ENCODE measurements around the gene CFAP45.

Gene CFAP45

DNA sequence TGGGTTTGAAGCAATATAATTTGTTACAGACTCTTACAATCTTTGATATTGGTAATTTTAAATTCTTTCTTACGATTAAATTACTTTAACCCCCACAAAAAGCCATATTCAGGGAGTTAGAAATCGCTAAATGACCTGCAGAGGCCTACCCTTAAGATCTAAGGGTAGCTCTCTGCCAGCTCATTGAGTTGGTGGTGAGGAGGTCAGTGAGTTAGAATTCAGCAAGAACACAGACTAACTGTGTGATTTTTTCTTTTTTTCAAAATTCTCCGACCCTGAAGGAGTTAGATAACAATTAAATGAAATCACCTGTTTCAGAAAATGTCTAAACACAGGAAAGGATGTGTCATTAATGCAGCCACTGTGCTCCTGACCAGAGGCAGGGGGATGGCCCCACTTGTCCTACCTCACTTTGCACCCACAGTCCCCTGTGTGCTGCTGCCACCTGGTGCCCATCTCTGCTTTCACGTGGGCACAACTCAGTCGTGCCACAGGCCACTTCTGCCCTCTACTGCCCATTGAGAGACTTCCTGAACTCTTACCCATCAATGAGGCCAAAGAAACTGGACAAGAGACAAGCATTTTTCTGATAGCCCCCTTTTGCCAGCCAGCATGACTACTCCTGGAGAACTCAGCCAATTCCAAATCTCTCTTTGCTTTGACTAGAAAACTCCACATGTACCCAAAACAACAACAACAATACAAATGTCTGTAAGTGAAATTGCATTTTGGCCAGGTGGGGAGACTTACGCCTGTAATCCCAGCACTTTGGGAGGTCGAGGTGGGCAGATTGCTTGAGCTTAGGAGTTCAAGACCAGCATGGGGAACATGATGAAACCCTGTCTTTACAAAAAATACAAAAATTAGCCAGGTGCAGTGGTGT is 8.4 kb downstream of the CFAP45 start:
- no peak overlapping the region for H3K4me3 ChIP-seq (ENCODE audit: low read length)
- TF ChIP-seq, protein P1, sequence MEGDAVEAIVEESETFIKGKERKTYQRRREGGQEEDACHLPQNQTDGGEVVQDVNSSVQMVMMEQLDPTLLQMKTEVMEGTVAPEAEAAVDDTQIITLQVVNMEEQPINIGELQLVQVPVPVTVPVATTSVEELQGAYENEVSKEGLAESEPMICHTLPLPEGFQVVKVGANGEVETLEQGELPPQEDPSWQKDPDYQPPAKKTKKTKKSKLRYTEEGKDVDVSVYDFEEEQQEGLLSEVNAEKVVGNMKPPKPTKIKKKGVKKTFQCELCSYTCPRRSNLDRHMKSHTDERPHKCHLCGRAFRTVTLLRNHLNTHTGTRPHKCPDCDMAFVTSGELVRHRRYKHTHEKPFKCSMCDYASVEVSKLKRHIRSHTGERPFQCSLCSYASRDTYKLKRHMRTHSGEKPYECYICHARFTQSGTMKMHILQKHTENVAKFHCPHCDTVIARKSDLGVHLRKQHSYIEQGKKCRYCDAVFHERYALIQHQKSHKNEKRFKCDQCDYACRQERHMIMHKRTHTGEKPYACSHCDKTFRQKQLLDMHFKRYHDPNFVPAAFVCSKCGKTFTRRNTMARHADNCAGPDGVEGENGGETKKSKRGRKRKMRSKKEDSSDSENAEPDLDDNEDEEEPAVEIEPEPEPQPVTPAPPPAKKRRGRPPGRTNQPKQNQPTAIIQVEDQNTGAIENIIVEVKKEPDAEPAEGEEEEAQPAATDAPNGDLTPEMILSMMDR (conservative IDR thresholded peaks at IDR 0.05; ENCODE audit: low read length): peak; percentile 100
- DNase-seq (ENCODE audit: low read depth): peak; percentile 87

DNA sequence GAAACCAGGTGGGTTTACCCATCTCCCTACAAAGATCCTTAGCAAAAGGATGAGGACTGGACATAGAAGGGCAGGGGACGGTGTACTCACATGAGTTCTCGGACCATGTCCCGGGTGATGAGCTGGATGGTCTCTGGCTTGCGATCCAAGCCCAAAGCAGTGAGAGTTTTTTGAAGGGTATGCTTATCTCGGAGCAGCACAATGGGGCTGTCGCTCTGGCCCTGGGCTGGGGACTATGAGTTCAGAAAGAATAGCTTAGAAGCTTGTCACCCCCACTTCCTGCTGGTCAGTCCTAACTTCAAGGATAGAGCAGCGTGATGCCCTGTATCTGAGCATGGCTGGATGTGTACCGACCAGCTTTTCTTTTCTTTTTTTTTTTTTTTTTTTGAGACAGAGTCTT is 9.6 kb downstream of the CFAP45 start:
- no peak for DNase-seq (ENCODE audit: low read depth)
- TF ChIP-seq, protein P1 (conservative IDR thresholded peaks at IDR 0.05; ENCODE audit: low read length): no peak
- no peak overlapping the region for H3K4me3 ChIP-seq (ENCODE audit: low read length)

DNA sequence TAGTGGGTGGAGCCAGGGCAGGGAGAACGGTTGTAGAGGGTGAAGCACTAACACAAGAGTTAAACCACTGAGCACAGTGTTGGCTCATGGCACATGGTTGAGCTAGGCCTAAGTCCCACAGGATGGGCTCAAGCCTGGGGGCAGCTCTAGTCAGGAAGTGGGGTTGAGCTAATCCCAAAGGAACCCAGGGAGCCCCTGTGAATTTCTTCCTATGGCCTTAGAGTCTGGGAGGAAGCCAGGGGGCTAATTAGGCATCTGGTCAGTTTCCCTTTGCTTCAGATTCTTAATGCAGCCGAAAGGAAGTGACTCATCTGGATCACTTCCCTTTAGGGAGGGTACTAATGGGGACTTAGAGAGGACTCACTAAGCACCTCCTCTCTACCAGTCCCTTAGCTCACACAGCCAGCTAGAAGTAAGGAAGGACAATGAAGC is 10.1 kb downstream of the CFAP45 start:
- no peak overlapping the region for H3K4me3 ChIP-seq (ENCODE audit: low read length)
- peak; percentile 94 for DNase-seq (ENCODE audit: low read depth)
- TF ChIP-seq, protein P1 (conservative IDR thresholded peaks at IDR 0.05; ENCODE audit: low read length): no peak

DNA sequence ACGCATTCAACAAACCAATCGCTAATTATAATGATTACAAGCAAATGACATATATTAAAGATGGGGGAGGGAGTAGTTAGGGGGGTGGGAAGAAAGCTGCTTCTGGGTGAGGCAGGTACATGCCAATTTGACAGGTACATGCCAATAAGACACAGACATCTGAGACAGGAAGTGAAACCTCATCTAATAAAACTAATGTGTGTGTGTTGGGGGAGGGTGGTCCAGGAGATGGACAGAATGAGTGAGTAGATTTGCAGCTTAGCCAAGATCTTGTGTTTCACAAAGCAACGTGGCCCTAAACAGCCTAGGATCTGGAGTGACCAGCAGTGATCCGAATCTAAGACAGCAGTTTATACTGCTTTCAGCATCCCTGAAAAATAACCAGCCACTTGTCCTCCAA is 10.8 kb downstream of the CFAP45 start:
- H3K4me3 ChIP-seq (ENCODE audit: low read length): no peak overlapping the region
- TF ChIP-seq, protein P1 (conservative IDR thresholded peaks at IDR 0.05; ENCODE audit: low read length): no peak
- no peak for DNase-seq (ENCODE audit: low read depth)

DNA sequence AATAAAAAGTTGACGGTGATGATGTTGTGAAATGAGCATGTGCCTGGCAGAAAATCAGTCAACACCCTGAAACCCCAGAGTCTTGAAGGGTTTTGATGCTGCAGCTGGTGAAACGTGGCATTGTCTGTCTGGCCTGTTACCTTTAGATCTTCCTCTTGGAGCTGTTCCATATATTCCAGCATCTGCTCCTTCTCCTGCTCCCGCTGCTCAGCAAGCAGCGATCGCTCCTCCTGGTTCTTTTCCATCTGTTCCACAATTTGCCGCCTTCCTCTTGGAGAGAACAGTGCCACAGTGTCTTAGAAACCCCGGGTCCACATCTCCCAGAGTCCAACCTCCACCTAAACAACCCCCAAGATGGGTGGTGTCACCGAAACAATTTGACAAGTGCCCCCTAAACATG is 15.7 kb downstream of the CFAP45 start:
- no peak overlapping the region for H3K4me3 ChIP-seq (ENCODE audit: low read length)
- no peak for DNase-seq (ENCODE audit: low read depth)
- TF ChIP-seq, protein P1 (conservative IDR thresholded peaks at IDR 0.05; ENCODE audit: low read length): no peak

DNA sequence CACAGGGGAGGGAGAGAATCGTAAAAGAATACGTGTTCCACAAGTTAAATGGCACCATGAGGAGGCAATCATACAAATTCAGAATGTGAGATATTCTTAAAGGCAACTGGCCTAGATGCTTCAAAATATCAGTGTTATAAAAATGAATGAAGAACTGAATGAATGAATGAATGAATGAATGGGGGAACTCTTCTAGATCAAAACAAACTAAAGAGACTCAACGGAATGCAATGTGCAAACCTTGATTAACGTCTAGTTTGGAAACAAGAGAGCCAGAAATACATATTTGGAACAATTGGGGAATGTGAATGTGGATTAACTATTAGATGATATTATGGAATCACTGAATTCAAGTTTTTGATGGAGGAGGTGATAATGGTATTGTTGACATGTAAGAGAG is 16.8 kb downstream of the CFAP45 start:
- H3K4me3 ChIP-seq (ENCODE audit: low read length): no peak overlapping the region
- no peak for DNase-seq (ENCODE audit: low read depth)
- TF ChIP-seq, protein P1 (conservative IDR thresholded peaks at IDR 0.05; ENCODE audit: low read length): no peak

DNA sequence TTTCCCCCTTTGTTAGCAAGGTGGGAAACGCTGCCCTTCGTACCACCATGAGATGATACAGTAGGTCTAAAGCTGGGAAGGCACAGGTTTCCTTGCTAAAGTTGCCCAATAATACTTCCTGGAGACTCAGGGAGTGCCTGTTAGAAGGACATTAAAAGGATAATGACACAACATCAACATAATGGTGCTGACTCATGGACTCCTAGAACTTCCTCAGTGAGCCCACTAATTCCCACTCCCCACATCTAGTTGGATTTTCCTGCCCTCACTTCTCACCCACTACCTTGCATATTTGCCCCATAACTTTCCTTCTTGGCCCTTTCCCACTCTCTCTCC is 17.5 kb downstream of the CFAP45 start:
- TF ChIP-seq, protein P1 (conservative IDR thresholded peaks at IDR 0.05; ENCODE audit: low read length): no peak
- peak; percentile 43 for DNase-seq (ENCODE audit: low read depth)
- H3K4me3 ChIP-seq (ENCODE audit: low read length): no peak overlapping the region

Measured in AG10803 (cell line).